Measurements from ENCODE around the gene STARD10.

DNA sequence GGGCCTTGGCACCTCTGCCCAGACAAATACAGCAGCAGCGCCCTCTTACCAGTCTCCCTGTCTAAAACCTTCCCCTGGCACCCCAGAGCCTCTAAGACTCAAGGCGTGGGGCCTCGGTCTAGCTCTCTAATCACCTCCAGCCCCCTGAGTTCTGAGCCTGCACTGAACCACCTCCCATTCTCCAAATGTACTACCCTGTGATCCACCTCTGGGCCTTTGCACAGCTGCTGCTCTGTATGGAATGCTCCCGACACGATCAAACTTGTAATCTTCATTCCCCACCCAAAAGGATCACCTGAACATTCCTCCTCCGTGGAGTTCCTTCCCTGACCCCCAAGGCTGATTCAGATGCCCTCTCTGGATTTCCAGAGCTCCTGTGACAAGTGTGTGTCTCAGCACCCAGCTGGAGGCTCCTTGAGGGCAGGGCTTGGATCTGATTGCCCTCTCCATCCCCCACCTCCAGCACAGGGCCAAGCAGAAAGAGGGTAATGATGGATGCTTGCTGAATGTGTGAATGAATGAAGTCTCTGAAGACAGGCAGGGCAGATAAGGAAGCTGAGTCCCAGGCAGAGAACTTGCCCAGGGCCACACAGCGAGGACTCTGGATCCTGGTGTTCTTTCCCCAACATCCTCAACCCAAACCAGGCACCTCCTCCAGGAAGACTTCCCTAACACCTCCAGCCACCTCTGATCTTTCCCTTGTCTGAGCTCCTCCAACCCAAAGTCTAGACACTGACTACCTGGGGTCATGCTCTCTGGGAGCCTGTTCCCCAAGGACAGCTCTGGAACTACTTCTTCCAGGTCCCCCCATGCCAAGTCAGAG, 18.3 kb downstream of the STARD10 start:
- no peak for TF ChIP-seq POLR2A (IDR thresholded peaks at IDR 0.05)
- TF ChIP-seq, protein P1, sequence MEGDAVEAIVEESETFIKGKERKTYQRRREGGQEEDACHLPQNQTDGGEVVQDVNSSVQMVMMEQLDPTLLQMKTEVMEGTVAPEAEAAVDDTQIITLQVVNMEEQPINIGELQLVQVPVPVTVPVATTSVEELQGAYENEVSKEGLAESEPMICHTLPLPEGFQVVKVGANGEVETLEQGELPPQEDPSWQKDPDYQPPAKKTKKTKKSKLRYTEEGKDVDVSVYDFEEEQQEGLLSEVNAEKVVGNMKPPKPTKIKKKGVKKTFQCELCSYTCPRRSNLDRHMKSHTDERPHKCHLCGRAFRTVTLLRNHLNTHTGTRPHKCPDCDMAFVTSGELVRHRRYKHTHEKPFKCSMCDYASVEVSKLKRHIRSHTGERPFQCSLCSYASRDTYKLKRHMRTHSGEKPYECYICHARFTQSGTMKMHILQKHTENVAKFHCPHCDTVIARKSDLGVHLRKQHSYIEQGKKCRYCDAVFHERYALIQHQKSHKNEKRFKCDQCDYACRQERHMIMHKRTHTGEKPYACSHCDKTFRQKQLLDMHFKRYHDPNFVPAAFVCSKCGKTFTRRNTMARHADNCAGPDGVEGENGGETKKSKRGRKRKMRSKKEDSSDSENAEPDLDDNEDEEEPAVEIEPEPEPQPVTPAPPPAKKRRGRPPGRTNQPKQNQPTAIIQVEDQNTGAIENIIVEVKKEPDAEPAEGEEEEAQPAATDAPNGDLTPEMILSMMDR (IDR thresholded peaks at IDR 0.05), result no peak

All from testis (tissue), 2 donors.